ENCODE data around the gene TBXT. TPM values are rescaled to one million over a fixed set of nuclear protein-coding genes. Genes with fewer than 3 reads are reported as not detected.

The TBXT gene
- total and polyA plus RNA-seq, 10 donors = 0.04 to 0.08 TPM; not detected in 8

DNA sequence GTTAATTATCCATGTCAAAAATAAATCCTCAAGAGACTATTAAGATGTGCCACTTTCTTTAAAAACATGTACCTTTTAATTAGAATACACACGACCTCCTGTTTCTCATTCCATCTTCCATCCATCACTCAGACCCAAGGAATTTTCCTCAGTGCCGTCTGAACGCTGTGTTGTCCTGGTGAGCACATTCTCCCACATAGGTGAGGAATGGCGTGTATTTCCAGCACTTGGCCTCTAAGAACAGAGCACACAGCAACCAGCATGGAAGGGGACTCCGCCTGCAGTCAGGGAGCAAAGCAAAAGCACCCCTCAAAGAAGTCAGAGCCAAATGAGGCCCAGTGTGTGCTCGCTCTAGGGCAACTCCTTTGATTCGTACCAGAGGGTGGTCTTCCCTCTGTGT is 45.9 kb downstream of the TBXT start:
- no peak overlapping the region for H3K4me3 ChIP-seq
- peaks cover 0 to 18% (median 0%) of the 10 kb centered on the region in 7 donors for H3K27me3 ChIP-seq (replicated peaks in 1 of 7)
- TF ChIP-seq POLR2AphosphoS5 (IDR thresholded peaks at IDR 0.05) = no peak
- no peak for TF ChIP-seq POLR2A (IDR thresholded peaks at IDR 0.05)
- TF ChIP-seq, protein P1, sequence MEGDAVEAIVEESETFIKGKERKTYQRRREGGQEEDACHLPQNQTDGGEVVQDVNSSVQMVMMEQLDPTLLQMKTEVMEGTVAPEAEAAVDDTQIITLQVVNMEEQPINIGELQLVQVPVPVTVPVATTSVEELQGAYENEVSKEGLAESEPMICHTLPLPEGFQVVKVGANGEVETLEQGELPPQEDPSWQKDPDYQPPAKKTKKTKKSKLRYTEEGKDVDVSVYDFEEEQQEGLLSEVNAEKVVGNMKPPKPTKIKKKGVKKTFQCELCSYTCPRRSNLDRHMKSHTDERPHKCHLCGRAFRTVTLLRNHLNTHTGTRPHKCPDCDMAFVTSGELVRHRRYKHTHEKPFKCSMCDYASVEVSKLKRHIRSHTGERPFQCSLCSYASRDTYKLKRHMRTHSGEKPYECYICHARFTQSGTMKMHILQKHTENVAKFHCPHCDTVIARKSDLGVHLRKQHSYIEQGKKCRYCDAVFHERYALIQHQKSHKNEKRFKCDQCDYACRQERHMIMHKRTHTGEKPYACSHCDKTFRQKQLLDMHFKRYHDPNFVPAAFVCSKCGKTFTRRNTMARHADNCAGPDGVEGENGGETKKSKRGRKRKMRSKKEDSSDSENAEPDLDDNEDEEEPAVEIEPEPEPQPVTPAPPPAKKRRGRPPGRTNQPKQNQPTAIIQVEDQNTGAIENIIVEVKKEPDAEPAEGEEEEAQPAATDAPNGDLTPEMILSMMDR (IDR thresholded peaks at IDR 0.05 in 8 of 11, conservative IDR thresholded peaks at IDR 0.05 in 3 of 11) = no peak
- intact Hi-C loops (cut with DNase I; ENCODE audit: low total_unique reads) = no loop called here
- no peak for DNase-seq
- H3K27ac ChIP-seq = no peak overlapping the region
- H3K9me3 ChIP-seq = no peaks in the 10 kb centered on the region
- no peaks in the 10 kb centered on the region for H3K36me3 ChIP-seq
- no peaks in the 10 kb centered on the region for H3K4me1 ChIP-seq
- 66 to 82% (median 75%) methylated on average over 7 of the region's 7 CpGs for WGBS, 5 donors

- Histone ChIP-seq H3K4me1 (no peaks in the 10 kb centered on the region), H3K36me3 (no peaks in the 10 kb centered on the region), H3K9me3 (peaks cover 0 to 17% (median 12%) of the 10 kb centered on the region in 8 donors), H3K27ac (no peak overlapping the region), H3K4me3 (no peak overlapping the region), H3K27me3 (replicated peaks in 1 of 7) (peaks cover 0 to 5% (median 0%) of the 10 kb centered on the region in 7 donors)
- 71 to 87% (median 83%) methylated on average over 4 of the region's 4 CpGs for WGBS, 5 donors
- intact Hi-C loops (cut with DNase I; ENCODE audit: low total_unique reads) = no loop called here
- DNase-seq = no peak
- TF ChIP-seq POLR2A (IDR thresholded peaks at IDR 0.05) (no peak), POLR2AphosphoS5 (IDR thresholded peaks at IDR 0.05) (no peak)
- TF ChIP-seq, protein P1 (IDR thresholded peaks at IDR 0.05 in 8 of 11, conservative IDR thresholded peaks at IDR 0.05 in 3 of 11) = no peak
These were observed 48.3 kb downstream of the TBXT start for GRCh38 chr6:166119116-166119911.

GRCh38 chr6:166115609-166116008 is 52.0 kb downstream of the TBXT start:
- Histone ChIP-seq H3K36me3 (no peaks in the 10 kb centered on the region), H3K4me1 (no peaks in the 10 kb centered on the region), H3K27me3 (replicated peaks in 1 of 7) (peaks cover 0 to 25% (median 0%) of the 10 kb centered on the region in 7 donors), H3K4me3 (no peak overlapping the region), H3K27ac (no peak overlapping the region), H3K9me3 (peaks cover 0 to 17% (median 12%) of the 10 kb centered on the region in 8 donors)
- DNase-seq = no peak
- intact Hi-C loops (cut with DNase I; ENCODE audit: low total_unique reads) = no loop called here
- TF ChIP-seq POLR2A (IDR thresholded peaks at IDR 0.05) = no peak
- TF ChIP-seq, protein P1 (IDR thresholded peaks at IDR 0.05 in 8 of 11, conservative IDR thresholded peaks at IDR 0.05 in 3 of 11) = no peak
- TF ChIP-seq POLR2AphosphoS5 (IDR thresholded peaks at IDR 0.05) = no peak

DNA sequence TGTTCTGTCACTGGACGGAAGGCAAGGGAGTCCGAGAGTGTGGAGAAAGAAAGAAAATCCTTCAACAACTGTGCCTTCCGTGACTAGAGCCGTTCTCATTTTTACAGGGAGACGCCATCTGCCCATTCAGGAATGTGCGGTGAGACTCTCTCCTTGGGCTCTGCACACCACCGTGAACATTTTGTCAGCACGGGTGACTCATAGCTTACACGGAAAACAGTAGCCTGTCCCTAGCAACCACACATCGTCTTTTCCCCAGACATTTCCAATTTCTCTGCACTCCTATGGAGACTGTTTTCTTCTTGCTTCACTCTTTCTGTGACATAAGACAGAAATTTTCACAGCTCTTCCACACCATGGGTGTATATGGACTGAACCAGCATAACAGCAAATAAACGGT is 55.1 kb downstream of the TBXT start:
- DNase-seq = no peak
- TF ChIP-seq, protein P1 (IDR thresholded peaks at IDR 0.05 in 8 of 11, conservative IDR thresholded peaks at IDR 0.05 in 3 of 11) = no peak
- no peak for TF ChIP-seq POLR2A (IDR thresholded peaks at IDR 0.05)
- no peaks in the 10 kb centered on the region for H3K4me1 ChIP-seq
- H3K4me3 ChIP-seq = no peak overlapping the region
- H3K9me3 ChIP-seq = peaks cover 0 to 17% (median 12%) of the 10 kb centered on the region in 8 donors
- intact Hi-C loops (cut with DNase I; ENCODE audit: low total_unique reads) = no loop called here
- WGBS, 5 donors = 85 to 92% (median 89%) methylated on average over 11 of the region's 11 CpGs
- H3K36me3 ChIP-seq = no peaks in the 10 kb centered on the region
- H3K27me3 ChIP-seq (replicated peaks in 1 of 7) = peaks cover 0 to 30% (median 0%) of the 10 kb centered on the region in 7 donors
- no peak overlapping the region for H3K27ac ChIP-seq

Data from spleen (tissue), 11 donors.